GM21528 (cell line): ENCODE results near the gene KDM1B.

ENCODE experiments used
- ATAC-seq: cut with Tn5 transposase; IDR thresholded peaks from one replicate; pipeline ENCODE4 v1.9.1; 2021; ENCODE audit warnings: mild to moderate bottlenecking, moderate library complexity; ENCODE audit not compliant: unreplicated experiment, low FRiP score

The KDM1B gene, protein sequence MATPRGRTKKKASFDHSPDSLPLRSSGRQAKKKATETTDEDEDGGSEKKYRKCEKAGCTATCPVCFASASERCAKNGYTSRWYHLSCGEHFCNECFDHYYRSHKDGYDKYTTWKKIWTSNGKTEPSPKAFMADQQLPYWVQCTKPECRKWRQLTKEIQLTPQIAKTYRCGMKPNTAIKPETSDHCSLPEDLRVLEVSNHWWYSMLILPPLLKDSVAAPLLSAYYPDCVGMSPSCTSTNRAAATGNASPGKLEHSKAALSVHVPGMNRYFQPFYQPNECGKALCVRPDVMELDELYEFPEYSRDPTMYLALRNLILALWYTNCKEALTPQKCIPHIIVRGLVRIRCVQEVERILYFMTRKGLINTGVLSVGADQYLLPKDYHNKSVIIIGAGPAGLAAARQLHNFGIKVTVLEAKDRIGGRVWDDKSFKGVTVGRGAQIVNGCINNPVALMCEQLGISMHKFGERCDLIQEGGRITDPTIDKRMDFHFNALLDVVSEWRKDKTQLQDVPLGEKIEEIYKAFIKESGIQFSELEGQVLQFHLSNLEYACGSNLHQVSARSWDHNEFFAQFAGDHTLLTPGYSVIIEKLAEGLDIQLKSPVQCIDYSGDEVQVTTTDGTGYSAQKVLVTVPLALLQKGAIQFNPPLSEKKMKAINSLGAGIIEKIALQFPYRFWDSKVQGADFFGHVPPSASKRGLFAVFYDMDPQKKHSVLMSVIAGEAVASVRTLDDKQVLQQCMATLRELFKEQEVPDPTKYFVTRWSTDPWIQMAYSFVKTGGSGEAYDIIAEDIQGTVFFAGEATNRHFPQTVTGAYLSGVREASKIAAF

DNA sequence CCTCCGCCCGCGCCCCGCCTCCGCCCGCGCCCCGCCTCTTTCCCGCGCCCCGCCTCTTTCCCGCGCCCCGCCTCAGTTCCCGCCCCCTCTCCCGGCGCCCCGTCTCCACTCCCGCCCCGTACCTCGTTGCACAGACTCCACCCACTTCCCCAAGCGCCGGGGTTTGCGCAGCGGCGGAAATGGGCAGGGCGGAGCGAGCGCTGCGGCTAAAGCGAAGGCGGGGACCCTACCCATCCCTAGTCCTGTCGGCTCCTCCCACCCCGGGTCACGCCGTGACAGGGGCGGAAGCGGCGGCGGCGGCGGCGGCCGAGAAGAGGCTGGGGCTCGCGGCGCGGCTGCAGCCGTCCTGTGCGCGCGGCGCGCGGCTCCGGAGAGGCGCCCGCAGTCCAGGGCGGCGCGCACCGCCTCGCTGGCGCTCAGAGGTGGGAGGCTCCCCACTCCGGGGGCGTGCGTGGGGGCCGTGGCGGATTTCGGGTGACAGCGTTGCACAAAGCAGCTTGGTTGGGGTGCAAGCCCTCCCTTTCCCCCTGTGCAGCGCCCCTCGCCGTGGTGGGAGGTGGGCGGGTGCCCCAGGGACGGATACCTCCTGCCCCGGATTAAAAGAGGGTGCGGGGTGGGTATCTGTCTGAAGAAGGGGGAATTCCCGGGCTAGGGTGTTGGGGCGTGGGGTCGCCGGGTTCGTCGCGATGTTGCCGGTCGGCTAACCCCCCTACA, at the start of gene KDM1B:
Gene KDM1B (plus strand): TSS at position 273 of the 714 bp plus-strand sequence. CDS start 4,474 bp downstream, outside the sequence.
- peak; percentile 90 for ATAC-seq

DNA sequence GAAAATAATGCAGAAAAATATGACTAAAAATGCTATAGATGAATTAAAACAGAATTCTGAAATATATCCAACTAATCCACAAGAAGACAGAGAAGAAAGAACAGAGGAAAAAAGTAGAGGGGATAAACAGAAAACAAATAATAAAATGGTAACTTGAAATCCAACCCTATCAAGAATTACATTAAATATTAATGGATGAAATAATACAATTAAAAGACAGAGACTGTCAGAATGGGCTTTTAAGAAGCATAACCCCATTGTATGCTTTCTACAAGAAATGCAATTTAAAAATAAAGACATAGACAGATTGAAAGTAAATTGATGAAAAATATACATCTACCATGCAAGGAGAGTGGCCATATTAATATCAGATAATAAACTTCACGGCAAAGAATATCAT, 48.2 kb upstream of the KDM1B start:
- ATAC-seq: no peak

DNA sequence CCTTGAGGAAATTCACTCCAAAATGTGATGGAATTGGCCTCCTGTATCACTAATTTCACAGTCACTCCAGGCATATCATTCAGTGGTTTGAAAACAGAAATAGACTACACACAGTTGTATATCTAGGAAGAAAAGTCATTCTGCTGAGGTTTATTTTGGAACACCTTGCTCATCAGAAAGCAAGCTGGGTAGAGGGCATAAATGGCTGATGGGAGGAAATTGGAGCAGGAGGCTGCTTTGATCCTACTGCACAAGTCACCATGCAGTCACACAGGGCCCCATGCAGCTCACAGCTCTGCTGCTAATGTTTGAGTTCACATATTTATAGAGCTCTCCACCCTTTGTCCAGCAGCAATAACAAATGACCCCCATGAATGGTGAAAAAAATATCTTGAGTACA, 45.1 kb upstream of the KDM1B start:
- no peak for ATAC-seq

DNA sequence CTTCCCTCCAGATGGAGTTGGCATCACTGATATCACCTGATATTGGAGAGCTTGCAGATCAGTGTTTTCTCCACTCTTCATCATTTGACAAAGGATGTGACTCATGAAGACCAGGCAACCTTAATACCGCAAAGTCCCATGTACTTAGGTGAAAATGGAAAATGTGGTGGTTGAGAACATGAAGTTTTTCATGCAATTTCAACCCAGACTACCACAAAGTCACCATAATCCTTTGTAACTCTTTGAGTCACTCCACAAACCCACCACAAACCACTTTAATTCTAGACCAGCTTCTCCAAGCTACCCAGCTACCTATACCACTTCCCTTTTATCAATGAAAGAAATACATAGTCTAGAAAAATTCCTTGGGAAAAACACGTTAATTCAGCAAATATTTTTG, 39.9 kb upstream of the KDM1B start:
- ATAC-seq: no peak

- no peak for ATAC-seq
These were observed 38.1 kb upstream of the KDM1B start for GRCh38 chr6:18117136-18117535.

- ATAC-seq: no peak
These were observed 36.9 kb upstream of the KDM1B start for GRCh38 chr6:18118330-18118729.

- ATAC-seq: no peak
These were observed 36.0 kb upstream of the KDM1B start for GRCh38 chr6:18119236-18119635.

GRCh38 chr6:18121580-18122127, 33.6 kb upstream of the KDM1B start:
- ATAC-seq: no peak

DNA sequence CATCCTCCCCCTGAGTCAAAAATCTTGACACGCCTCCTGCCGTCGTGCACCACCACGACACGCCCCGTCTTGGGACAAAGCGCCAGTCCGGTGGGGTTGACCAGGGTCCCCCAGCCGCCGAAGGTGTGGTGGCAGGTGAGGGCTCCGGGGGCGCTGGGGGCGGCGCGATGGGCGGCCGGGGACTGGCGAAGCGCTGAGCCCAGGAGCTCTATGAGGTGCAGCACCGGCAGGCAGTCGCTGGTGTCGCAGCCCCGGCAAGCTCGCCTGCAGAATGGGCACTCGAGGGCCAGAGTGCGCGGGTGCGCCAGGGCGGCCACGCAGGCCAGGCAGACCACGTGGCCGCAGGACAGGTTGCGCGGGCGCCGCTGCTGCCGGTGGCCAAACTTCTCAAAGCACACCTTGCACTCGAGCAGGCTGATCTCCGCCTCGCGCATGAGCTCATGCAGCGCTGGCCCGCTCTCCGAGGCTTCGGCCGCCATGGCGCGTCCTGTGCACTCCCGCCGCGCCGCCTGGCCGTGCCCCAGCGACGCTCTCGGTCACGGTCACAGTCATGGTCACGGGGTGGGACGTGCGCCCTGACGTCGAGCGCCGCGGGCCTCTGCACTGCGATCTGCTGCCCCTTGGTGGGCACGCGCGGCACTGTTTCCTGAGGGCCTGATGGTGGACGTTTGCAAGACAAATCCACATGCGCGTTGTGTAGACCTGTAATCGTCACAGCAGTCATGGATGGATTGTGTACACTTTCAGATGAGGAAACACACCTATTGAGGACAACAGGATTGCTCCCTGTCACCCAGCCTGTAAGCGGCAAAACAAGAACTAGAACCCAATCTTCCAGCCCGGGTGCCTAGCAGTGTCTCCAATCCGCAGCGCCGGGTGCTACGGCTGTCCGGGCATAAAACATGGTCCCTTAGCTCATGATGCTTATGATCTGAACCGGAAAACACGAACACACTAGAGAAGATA, 32.8 kb upstream of the KDM1B start, which contains the start of gene NHLRC1:
Gene NHLRC1 (minus strand): TSS at position 550 of the 966 bp plus-strand sequence. CDS start 71 bp downstream, at position 479.
- peak; percentile 97 for ATAC-seq

DNA sequence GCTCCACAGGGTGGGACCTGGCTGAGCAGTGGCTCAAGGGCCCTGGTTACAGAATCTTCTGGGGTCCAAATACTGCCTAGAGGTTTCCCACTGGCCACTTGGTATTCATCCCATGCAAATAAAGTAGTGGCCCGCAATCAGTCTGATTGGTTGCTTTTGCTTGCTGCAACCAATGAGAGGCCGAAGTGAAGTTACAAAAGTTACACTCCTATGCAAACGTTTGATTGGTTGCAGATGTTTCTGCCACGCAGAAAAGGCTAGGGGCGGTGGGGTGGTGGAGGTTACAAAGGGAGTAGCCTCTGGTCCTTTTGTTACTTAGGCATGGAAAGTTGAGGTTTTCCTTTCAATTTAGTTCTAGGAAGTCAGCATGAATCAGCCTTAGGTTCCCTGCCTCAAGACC, 29.1 kb upstream of the KDM1B start:
- no peak for ATAC-seq

DNA sequence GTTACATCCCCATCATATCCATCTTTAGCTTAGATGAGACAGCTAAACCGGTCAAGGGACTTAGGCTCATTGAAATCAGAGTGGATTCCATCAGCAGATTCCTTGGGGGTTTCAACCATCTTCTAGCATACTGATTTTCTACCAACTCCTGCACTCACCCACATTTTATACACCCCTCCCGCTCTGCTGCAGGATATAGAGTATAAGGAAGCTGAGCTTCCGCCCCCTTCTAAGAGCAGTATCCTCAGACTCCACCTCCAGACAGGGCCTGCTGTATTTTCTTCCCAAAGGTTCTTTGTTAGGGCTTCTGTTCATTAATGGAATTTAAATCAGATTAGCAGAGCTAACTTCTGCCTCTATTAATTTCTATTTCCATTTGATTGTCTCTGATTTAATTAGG, 22.9 kb upstream of the KDM1B start:
- ATAC-seq: no peak

- no peak for ATAC-seq
These were observed 20.1 kb upstream of the KDM1B start for GRCh38 chr6:18135171-18135570.

- ATAC-seq: no peak
These were observed 19.0 kb upstream of the KDM1B start for GRCh38 chr6:18136260-18136659.

GRCh38 chr6:18138906-18139305, 16.3 kb upstream of the KDM1B start:
- no peak for ATAC-seq

GRCh38 chr6:18139935-18140621, 15.1 kb upstream of the KDM1B start:
- ATAC-seq: no peak

- ATAC-seq: no peak
These were observed 13.2 kb upstream of the KDM1B start for GRCh38 chr6:18141805-18142590.

GRCh38 chr6:18142591-18142861, 12.7 kb upstream of the KDM1B start:
- ATAC-seq: no peak

DNA sequence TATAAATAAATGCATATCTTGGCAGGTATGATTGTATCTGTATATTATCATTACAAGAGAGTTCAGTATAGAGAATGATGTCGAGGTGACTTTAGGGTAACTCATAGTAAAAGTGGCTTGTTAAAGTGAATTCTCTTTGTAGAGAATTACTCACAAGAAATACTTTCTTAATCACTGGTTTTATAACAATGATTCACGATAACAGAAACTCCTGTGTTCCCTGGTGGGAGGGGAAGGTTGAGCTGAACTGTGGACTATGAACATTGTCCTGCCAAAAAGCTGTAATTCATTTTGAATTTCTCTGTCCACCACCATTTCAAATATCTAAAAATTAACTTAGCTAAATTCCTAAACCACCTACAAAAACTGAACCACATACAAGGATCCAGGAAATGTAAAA, 8.1 kb upstream of the KDM1B start:
- no peak for ATAC-seq
